GM12878 (cell line): Measurements from ENCODE around the gene INPP5D.

Experiments used
- BACH1 ChIP-seq: fragments of 450-650 bp; IDR thresholded peaks from 2 replicates; pipeline ENCODE4 v1.6.1; 2017; ENCODE audit warnings: mild to moderate bottlenecking, borderline replicate concordance
- CBX5 ChIP-seq: sonication (generic); IDR thresholded peaks from 2 replicates; pipeline ENCODE4 v1.6.1; 2016; ENCODE audit warnings: low read depth, moderate library complexity, mild to moderate bottlenecking, inconsistent platforms
- CEBPB ChIP-seq, 2 experiments: fragments of 150-350 bp in 1 of 2; IDR thresholded peaks; 2 replicates each; pipeline ENCODE4 v1.6.1; 2012 to 2014; ENCODE audit warnings: low read depth in 2 of 2, low read length in 2 of 2, borderline replicate concordance in 1 of 2, inconsistent platforms in 1 of 2
- CTCF ChIP-seq, 3 experiments: IDR thresholded peaks in 2 of 3; conservative IDR thresholded peaks in 1 of 3; 2 replicates each; pipeline ENCODE4 v1.5.1; 2011; ENCODE audit warnings: low read depth in 3 of 3, low read length in 3 of 3, mild to moderate bottlenecking in 3 of 3, control low read depth in 2 of 3, moderate library complexity in 2 of 3, inconsistent platforms in 1 of 3, mixed read lengths in 1 of 3; ENCODE audit not compliant: control insufficient read depth in 2 of 3, insufficient read depth in 1 of 3; ENCODE audit errors: extremely low read depth in 1 of 3
- EP300 ChIP-seq, 2 experiments: fragments of 150-350 bp in 1 of 2; IDR thresholded peaks; 2 replicates each; pipeline ENCODE4 v1.6.1; 2011 to 2012; ENCODE audit warnings: low read depth in 2 of 2, low read length in 2 of 2, borderline replicate concordance in 1 of 2, improper control_type of control experiment in 1 of 2, inconsistent platforms in 1 of 2; ENCODE audit not compliant: control insufficient read depth in 1 of 2
- RAD51 ChIP-seq: fragments of 450-650 bp; IDR thresholded peaks from 2 replicates; pipeline ENCODE4 v1.6.1; 2016; ENCODE audit warnings: moderate library complexity, mild to moderate bottlenecking, inconsistent platforms

GRCh38 chr2:233130024-233130423, 69.9 kb downstream of the INPP5D start:
- TF ChIP-seq RAD51 (no peak), CBX5 (no peak), BACH1 (no peak), CTCF (IDR thresholded peaks at IDR 0.05 in 2 of 3, conservative IDR thresholded peaks at IDR 0.05 in 1 of 3; ENCODE audit: control insufficient read depth in 2 of 3, extremely low read depth in 1 of 3, insufficient read depth in 1 of 3, low read depth in 3 of 3, low read length in 3 of 3) (no peak), CEBPB (IDR thresholded peaks at IDR 0.05; ENCODE audit: borderline replicate concordance in 1 of 2, low read depth in 2 of 2, low read length in 2 of 2) (no peak), EP300 (IDR thresholded peaks at IDR 0.05; ENCODE audit: borderline replicate concordance in 1 of 2, control insufficient read depth in 1 of 2, low read depth in 2 of 2, low read length in 2 of 2) (no peak)
